Neural progenitor cell (in vitro differentiated cells): ENCODE results near the gene EED. TPM values are rescaled to one million over a fixed set of nuclear protein-coding genes. Genes with fewer than 3 reads are reported as not detected.

Experiments used
- DNase-seq: peaks from one replicate; pipeline ENCODE4 v3.0.0-alpha.2; 2016; ENCODE audit warnings: low spot score
- H2AFZ ChIP-seq: fragments of 200-600 bp; sonication (generic); replicated peaks from 2 replicates; pipeline ENCODE4 v1.6.1; 2016; ENCODE audit warnings: antibody characterized with exemption
- H3F3A ChIP-seq: fragments of 200-600 bp; sonication (generic); 2 replicates; pipeline ENCODE4 v1.6.1; 2016; ENCODE audit warnings: antibody characterized with exemption, low read depth
- H3K27ac ChIP-seq: fragments of 200-600 bp; sonication (generic); 2 replicates; pipeline ENCODE4 v1.5.1; 2016; ENCODE audit warnings: mild to moderate bottlenecking
- H3K27me3 ChIP-seq: fragments of 200-600 bp; sonication (generic); 2 replicates; pipeline ENCODE4 v1.6.1; 2016; ENCODE audit warnings: mild to moderate bottlenecking, moderate library complexity
- H3K36me3 ChIP-seq: fragments of 200-600 bp; sonication (generic); 2 replicates; pipeline ENCODE4 v1.5.1; 2016
- H3K4me1 ChIP-seq: fragments of 200-600 bp; sonication (generic); 2 replicates; pipeline ENCODE4 v1.6.1; 2016; ENCODE audit warnings: mixed run types
- H3K4me2 ChIP-seq: fragments of 200-600 bp; sonication (generic); 2 replicates; pipeline ENCODE4 v1.6.1; 2016
- H3K4me3 ChIP-seq: fragments of 200-600 bp; sonication (generic); 2 replicates; pipeline ENCODE4 v1.5.1; 2016
- H3K79me2 ChIP-seq: fragments of 200-600 bp; sonication (generic); 2 replicates; pipeline ENCODE4 v1.6.1; 2016; ENCODE audit warnings: low read depth
- H3K9ac ChIP-seq: fragments of 200-600 bp; sonication (generic); 2 replicates; pipeline ENCODE4 v1.6.1; 2016
- H3K9me3 ChIP-seq: fragments of 200-600 bp; sonication (generic); 2 replicates; pipeline ENCODE4 v1.5.1; 2016; ENCODE audit warnings: low read depth
- H4K20me1 ChIP-seq: fragments of 200-600 bp; sonication (generic); 2 replicates; pipeline ENCODE4 v1.6.1; 2016; ENCODE audit warnings: low read depth
- H3K27ac Mint-ChIP-seq: 3 replicates; pipeline ENCODE4 v1.8.0; 2021; ENCODE audit warnings: mixed read lengths
- H3K27me3 Mint-ChIP-seq: 2 replicates; pipeline ENCODE4 v1.8.0; 2022; ENCODE audit warnings: low read depth, mild to moderate bottlenecking, inconsistent platforms, moderate library complexity, mixed read lengths; ENCODE audit not compliant: insufficient read depth
- H3K36me3 Mint-ChIP-seq: 3 replicates; pipeline ENCODE4 v1.8.0; 2021; ENCODE audit warnings: mixed read lengths
- H3K4me1 Mint-ChIP-seq: 3 replicates; pipeline ENCODE4 v1.8.0; 2021; ENCODE audit warnings: mixed read lengths
- H3K4me3 Mint-ChIP-seq: 3 replicates; pipeline ENCODE4 v1.8.0; 2021; ENCODE audit warnings: mild to moderate bottlenecking, moderate library complexity, mixed read lengths
- H3K9me3 Mint-ChIP-seq: 3 replicates; pipeline ENCODE4 v1.8.0; 2020; ENCODE audit warnings: mixed read lengths
- EZH2 ChIP-seq: fragments of 200-600 bp; sonication (generic); IDR thresholded peaks from 2 replicates; pipeline ENCODE4 v1.6.1; 2017; ENCODE audit warnings: antibody characterized with exemption, mild to moderate bottlenecking, moderate library complexity
- EZH2phosphoT487 ChIP-seq: fragments of 200-600 bp; sonication (generic); IDR thresholded peaks from 2 replicates; pipeline ENCODE4 v1.6.1; 2017; ENCODE audit warnings: antibody characterized with exemption
- total RNA-seq: library from RNA; depleted of rRNA; stranded (reverse); fragments of >200 nt; gene quantifications from 2 replicates; pipeline ENCODE4 v1.2.3, GENCODE V29; 2015; ENCODE audit warnings: low replicate concordance
- TF ChIP-seq, protein P1 (sequence below): fragments of 200-600 bp; sonication (generic); IDR thresholded peaks from 2 replicates; pipeline ENCODE4 v1.5.1; 2017; ENCODE audit warnings: antibody characterized with exemption, mild to moderate bottlenecking

EED gene
- total RNA-seq, 1 donor from 2014 or later, result 64.9 TPM

GRCh38 chr11:86274999-86275398, 30.4 kb downstream of the EED start:
- Mint-ChIP-seq H3K4me3 (no peak overlapping the region), H3K9me3 (no peaks in the 10 kb centered on the region), H3K36me3 (peaks cover 36% of the 10 kb centered on the region), H3K4me1 (no peaks in the 10 kb centered on the region), H3K27me3 (no peaks in the 10 kb centered on the region), H3K27ac (no peak overlapping the region)
- H3K4me2 ChIP-seq, result no peak overlapping the region
- no peaks in the 10 kb centered on the region for H3K9me3 ChIP-seq
- H3K79me2 ChIP-seq, result peaks cover 64% of the 10 kb centered on the region
- no peak overlapping the region for H2AFZ ChIP-seq
- no peak overlapping the region for H3K27ac ChIP-seq
- TF ChIP-seq, protein P1, sequence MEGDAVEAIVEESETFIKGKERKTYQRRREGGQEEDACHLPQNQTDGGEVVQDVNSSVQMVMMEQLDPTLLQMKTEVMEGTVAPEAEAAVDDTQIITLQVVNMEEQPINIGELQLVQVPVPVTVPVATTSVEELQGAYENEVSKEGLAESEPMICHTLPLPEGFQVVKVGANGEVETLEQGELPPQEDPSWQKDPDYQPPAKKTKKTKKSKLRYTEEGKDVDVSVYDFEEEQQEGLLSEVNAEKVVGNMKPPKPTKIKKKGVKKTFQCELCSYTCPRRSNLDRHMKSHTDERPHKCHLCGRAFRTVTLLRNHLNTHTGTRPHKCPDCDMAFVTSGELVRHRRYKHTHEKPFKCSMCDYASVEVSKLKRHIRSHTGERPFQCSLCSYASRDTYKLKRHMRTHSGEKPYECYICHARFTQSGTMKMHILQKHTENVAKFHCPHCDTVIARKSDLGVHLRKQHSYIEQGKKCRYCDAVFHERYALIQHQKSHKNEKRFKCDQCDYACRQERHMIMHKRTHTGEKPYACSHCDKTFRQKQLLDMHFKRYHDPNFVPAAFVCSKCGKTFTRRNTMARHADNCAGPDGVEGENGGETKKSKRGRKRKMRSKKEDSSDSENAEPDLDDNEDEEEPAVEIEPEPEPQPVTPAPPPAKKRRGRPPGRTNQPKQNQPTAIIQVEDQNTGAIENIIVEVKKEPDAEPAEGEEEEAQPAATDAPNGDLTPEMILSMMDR, result no peak
- no peak for TF ChIP-seq EZH2
- no peak for TF ChIP-seq EZH2phosphoT487
- no peaks in the 10 kb centered on the region for H3K27me3 ChIP-seq
- no peaks in the 10 kb centered on the region for H3K4me1 ChIP-seq
- DNase-seq, result no peak
- no peak overlapping the region for H3K4me3 ChIP-seq
- H3K9ac ChIP-seq, result no peak overlapping the region
- no peaks in the 10 kb centered on the region for H3F3A ChIP-seq
- H3K36me3 ChIP-seq, result peaks cover 24% of the 10 kb centered on the region
- H4K20me1 ChIP-seq, result peaks cover 3% of the 10 kb centered on the region

DNA sequence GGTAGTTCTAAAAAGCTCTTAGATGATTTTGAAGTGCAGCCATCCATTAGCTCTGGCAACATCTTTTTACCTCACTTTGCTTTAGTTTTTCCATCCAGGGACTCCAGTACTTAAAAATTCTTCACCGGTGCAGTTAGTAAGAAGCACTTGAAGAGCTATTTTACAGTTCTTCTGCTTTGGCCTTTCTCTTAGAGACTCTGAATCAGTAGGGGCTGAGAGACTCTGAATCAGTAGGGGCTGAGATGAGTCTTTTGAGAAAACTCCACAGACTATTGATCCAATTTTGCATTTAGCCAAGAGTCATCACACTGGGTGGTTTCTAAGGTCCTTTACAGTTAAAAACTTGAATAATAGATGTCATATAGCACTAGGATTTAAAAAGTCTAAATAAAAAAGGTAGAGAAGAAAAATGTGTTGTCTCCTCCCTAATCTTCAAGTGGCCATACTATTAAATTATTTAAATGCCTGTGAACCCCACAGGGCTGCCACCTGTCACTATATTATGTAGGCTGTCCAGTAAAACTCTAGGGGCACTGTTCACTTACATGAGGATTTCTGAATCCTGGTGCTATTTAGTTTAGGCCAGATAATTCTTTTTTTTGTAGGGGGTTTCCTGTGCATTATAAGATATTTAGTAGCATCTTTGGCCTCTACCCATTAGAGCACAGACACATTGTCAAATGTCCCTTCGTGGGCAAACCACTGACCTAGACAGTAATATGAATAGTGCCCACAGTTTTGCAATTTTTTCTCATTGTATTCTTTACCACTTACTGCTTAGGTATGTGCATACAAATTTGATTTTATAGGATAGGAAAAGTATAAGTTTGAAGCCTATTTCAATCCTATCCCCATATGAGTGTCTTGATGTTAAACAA, 31.2 kb downstream of the EED start:
- no peak for DNase-seq
- no peak overlapping the region for H3K4me3 ChIP-seq
- peaks cover 24% of the 10 kb centered on the region for H3K36me3 ChIP-seq
- TF ChIP-seq EZH2phosphoT487 (no peak), EZH2 (no peak)
- TF ChIP-seq, protein P1, result peak; percentile 16
- no peaks in the 10 kb centered on the region for H3K4me1 ChIP-seq
- H3K4me1 Mint-ChIP-seq, result no peaks in the 10 kb centered on the region
- no peaks in the 10 kb centered on the region for H3K27me3 ChIP-seq
- no peaks in the 10 kb centered on the region for H3K27me3 Mint-ChIP-seq
- no peaks in the 10 kb centered on the region for H3F3A ChIP-seq
- H3K4me2 ChIP-seq, result no peak overlapping the region
- no peak overlapping the region for H3K9ac ChIP-seq
- H3K79me2 ChIP-seq, result peaks cover 56% of the 10 kb centered on the region
- H4K20me1 ChIP-seq, result peaks cover 3% of the 10 kb centered on the region
- H3K9me3 ChIP-seq, result no peaks in the 10 kb centered on the region
- no peak overlapping the region for H2AFZ ChIP-seq
- no peak overlapping the region for H3K4me3 Mint-ChIP-seq
- peaks cover 33% of the 10 kb centered on the region for H3K36me3 Mint-ChIP-seq
- H3K27ac Mint-ChIP-seq, result no peak overlapping the region
- no peaks in the 10 kb centered on the region for H3K9me3 Mint-ChIP-seq
- H3K27ac ChIP-seq, result no peak overlapping the region

GRCh38 chr11:86277741-86278140, 33.2 kb downstream of the EED start:
- Histone ChIP-seq H3K36me3 (peaks cover 24% of the 10 kb centered on the region), H3K4me2 (no peak overlapping the region), H3K4me1 (no peaks in the 10 kb centered on the region), H3F3A (no peaks in the 10 kb centered on the region), H3K27ac (no peak overlapping the region), H3K79me2 (peaks cover 38% of the 10 kb centered on the region), H4K20me1 (peaks cover 3% of the 10 kb centered on the region), H3K27me3 (no peaks in the 10 kb centered on the region), H3K9me3 (no peaks in the 10 kb centered on the region), H2AFZ (no peak overlapping the region), H3K4me3 (no peak overlapping the region), H3K9ac (no peak overlapping the region)
- H3K4me3 Mint-ChIP-seq, result no peak overlapping the region
- no peak for DNase-seq
- TF ChIP-seq EZH2phosphoT487, result no peak
- no peak overlapping the region for H3K27ac Mint-ChIP-seq
- no peaks in the 10 kb centered on the region for H3K27me3 Mint-ChIP-seq
- H3K9me3 Mint-ChIP-seq, result no peaks in the 10 kb centered on the region
- H3K36me3 Mint-ChIP-seq, result peaks cover 27% of the 10 kb centered on the region
- H3K4me1 Mint-ChIP-seq, result no peaks in the 10 kb centered on the region

GRCh38 chr11:86278226-86278625, 33.7 kb downstream of the EED start:
- H2AFZ ChIP-seq, result no peak overlapping the region
- TF ChIP-seq EZH2 (no peak), EZH2phosphoT487 (no peak)
- TF ChIP-seq, protein P1, result no peak
- H3K4me1 ChIP-seq, result no peaks in the 10 kb centered on the region
- H4K20me1 ChIP-seq, result peaks cover 3% of the 10 kb centered on the region
- DNase-seq, result no peak
- no peaks in the 10 kb centered on the region for H3F3A ChIP-seq
- no peaks in the 10 kb centered on the region for H3K27me3 ChIP-seq
- peaks cover 27% of the 10 kb centered on the region for H3K36me3 Mint-ChIP-seq
- H3K27ac Mint-ChIP-seq, result no peak overlapping the region
- peaks cover 33% of the 10 kb centered on the region for H3K79me2 ChIP-seq
- no peak overlapping the region for H3K4me2 ChIP-seq
- no peak overlapping the region for H3K9ac ChIP-seq
- H3K36me3 ChIP-seq, result peaks cover 24% of the 10 kb centered on the region
- H3K4me3 Mint-ChIP-seq, result no peak overlapping the region
- H3K4me1 Mint-ChIP-seq, result no peaks in the 10 kb centered on the region
- H3K27ac ChIP-seq, result no peak overlapping the region
- H3K9me3 Mint-ChIP-seq, result no peaks in the 10 kb centered on the region
- no peaks in the 10 kb centered on the region for H3K9me3 ChIP-seq
- no peaks in the 10 kb centered on the region for H3K27me3 Mint-ChIP-seq
- no peak overlapping the region for H3K4me3 ChIP-seq
